NCI-H1930 (cell line): ENCODE measurements around the gene KYNU.
"Not testable (repeated sequence)": the region's sequence is repeated elsewhere in the genome, so short reads cannot be mapped to it uniquely, and the experiment has no call there.

Experiments
- DNase-seq, 2 experiments: peaks; one replicate each; lab custom pipeline; 2025; lab: John Stamatoyannopoulos, UW

The KYNU gene

GRCh38 chr2:142877216-142877838 is at the start of gene KYNU:
TSS of gene KYNU (plus strand) at chr2:142877664. CDS start at chr2:142885368, 7,704 bp downstream.
- DNase-seq: no peak

- DNase-seq: no peak
Observed at GRCh38 chr2:142834021-142834420, 43.4 kb upstream of the KYNU start.

- DNase-seq: no peak
Observed at GRCh38 chr2:142840436-142840835, 37.0 kb upstream of the KYNU start.

- DNase-seq: no peak
Observed at GRCh38 chr2:142841788-142842187, 35.7 kb upstream of the KYNU start.

- DNase-seq: no peak
Observed at GRCh38 chr2:142842369-142842768, 35.1 kb upstream of the KYNU start.

GRCh38 chr2:142843731-142844130 is 33.7 kb upstream of the KYNU start:
- DNase-seq: no peak

- DNase-seq: no peak
Observed at GRCh38 chr2:142848023-142848606, 29.3 kb upstream of the KYNU start.

- DNase-seq: no peak
Observed at GRCh38 chr2:142849820-142850219, 27.6 kb upstream of the KYNU start.

GRCh38 chr2:142853912-142854311 is 23.6 kb upstream of the KYNU start:
- no peak for DNase-seq

- DNase-seq: no peak
Observed at GRCh38 chr2:142857256-142858164, 20.0 kb upstream of the KYNU start.

- no peak for DNase-seq
Observed at GRCh38 chr2:142858961-142859360, 18.5 kb upstream of the KYNU start.

- DNase-seq: no peak
Observed at GRCh38 chr2:142862299-142862698, 15.2 kb upstream of the KYNU start.

GRCh38 chr2:142862847-142863246 is 14.6 kb upstream of the KYNU start:
- no peak for DNase-seq

- DNase-seq: no peak
Observed at GRCh38 chr2:142863485-142863961, 13.9 kb upstream of the KYNU start.

- not testable (repeated sequence) for DNase-seq
Observed at GRCh38 chr2:142864605-142865004, 12.9 kb upstream of the KYNU start.

- no peak for DNase-seq
Observed at GRCh38 chr2:142865924-142866323, 11.5 kb upstream of the KYNU start.

GRCh38 chr2:142866426-142866825 is 11.0 kb upstream of the KYNU start:
- DNase-seq: no peak

- no peak for DNase-seq
Observed at GRCh38 chr2:142867136-142867535, 10.3 kb upstream of the KYNU start.

GRCh38 chr2:142868229-142868762 is 9.2 kb upstream of the KYNU start:
- no peak for DNase-seq

GRCh38 chr2:142869065-142869460 is 8.4 kb upstream of the KYNU start:
- DNase-seq: not testable (repeated sequence)

- DNase-seq: no peak
Observed at GRCh38 chr2:142869461-142870106, 7.9 kb upstream of the KYNU start.

- no peak for DNase-seq
Observed at GRCh38 chr2:142870526-142870925, 6.9 kb upstream of the KYNU start.
